NT2/D1 (cell line): ENCODE results near the gene TMEM50A.

Experiments used
- SUZ12 ChIP-seq: IDR thresholded peaks from 2 replicates; pipeline ENCODE4 v1.6.1; 2011; ENCODE audit not compliant: insufficient read length, insufficient read depth; ENCODE audit errors: extremely low read depth
- YY1 ChIP-seq: IDR thresholded peaks from 2 replicates; pipeline ENCODE4 v1.6.1; 2011; ENCODE audit not compliant: insufficient read length, insufficient read depth
- ZNF274 ChIP-seq: IDR thresholded peaks from 2 replicates; pipeline ENCODE4 v1.6.1; 2011; ENCODE audit warnings: mild to moderate bottlenecking, low read depth, low read length

- TF ChIP-seq ZNF274 (no peak), SUZ12 (no peak), YY1 (no peak)
Measured at GRCh38 chr1:25349606-25350005, 11.5 kb downstream of the TMEM50A start.
